H9 (cell line): ENCODE data around the gene ATRN. TPM values are rescaled to one million over a fixed set of nuclear protein-coding genes. Genes with fewer than 3 reads are reported as not detected.

Source experiments
- DNase-seq: peaks from one replicate; pipeline ENCODE4 v3.0.0-alpha.2; 2017
- H2AFZ ChIP-seq: one replicate; pipeline ENCODE4 v1.6.1; 2013; ENCODE audit warnings: mild to moderate bottlenecking, low read length, control low read depth, moderate library complexity
- H2AK5ac ChIP-seq: 2 replicates; pipeline ENCODE4 v1.6.1; 2013; ENCODE audit warnings: low read length, control low read depth, mixed read lengths; ENCODE audit not compliant: insufficient read length
- H2BK120ac ChIP-seq: one replicate; pipeline ENCODE4 v1.6.1; 2013; ENCODE audit warnings: low read depth, mild to moderate bottlenecking, low read length, control low read depth, inconsistent platforms; ENCODE audit not compliant: poor library complexity, severe bottlenecking
- H2BK12ac ChIP-seq: 2 replicates; pipeline ENCODE4 v1.6.1; 2013; ENCODE audit warnings: low read length, control low read depth, mixed read lengths, low read depth; ENCODE audit not compliant: insufficient read length
- H2BK15ac ChIP-seq: 2 replicates; pipeline ENCODE4 v1.6.1; 2013; ENCODE audit warnings: low read depth, low read length, control low read depth
- H2BK20ac ChIP-seq: one replicate; pipeline ENCODE4 v1.6.1; 2013; ENCODE audit warnings: low read depth, mild to moderate bottlenecking, low read length, control low read depth, inconsistent platforms; ENCODE audit not compliant: poor library complexity, severe bottlenecking
- H2BK5ac ChIP-seq: 2 replicates; pipeline ENCODE4 v1.6.1; 2013; ENCODE audit warnings: low read length, control low read depth, mixed read lengths; ENCODE audit not compliant: insufficient read length
- H3K14ac ChIP-seq: 2 replicates; pipeline ENCODE4 v1.6.1; 2013; ENCODE audit warnings: low read length, control low read depth; ENCODE audit not compliant: insufficient read depth
- H3K18ac ChIP-seq: 2 replicates; pipeline ENCODE4 v1.6.1; 2013; ENCODE audit warnings: low read depth, mild to moderate bottlenecking, mixed read lengths, low read length, control low read depth; ENCODE audit not compliant: insufficient read length
- H3K23ac ChIP-seq: 2 replicates; pipeline ENCODE4 v1.6.1; 2013; ENCODE audit warnings: low read length, control low read depth, mixed read lengths, low read depth; ENCODE audit not compliant: insufficient read length
- H3K23me2 ChIP-seq: 2 replicates; pipeline ENCODE4 v1.6.1; 2013; ENCODE audit warnings: low read depth, mild to moderate bottlenecking, mixed read lengths, low read length, control low read depth; ENCODE audit not compliant: insufficient read length, poor library complexity, severe bottlenecking
- H3K27ac ChIP-seq: 2 replicates; pipeline ENCODE4 v1.5.1; 2013; ENCODE audit warnings: low read length, control low read depth, mixed read lengths, low read depth; ENCODE audit not compliant: insufficient read length
- H3K27me3 ChIP-seq: 2 replicates; pipeline ENCODE4 v1.6.1; 2013; ENCODE audit warnings: low read length, control low read depth, inconsistent platforms; ENCODE audit not compliant: insufficient read depth
- H3K4ac ChIP-seq: 2 replicates; pipeline ENCODE4 v1.6.1; 2013; ENCODE audit warnings: low read depth, mild to moderate bottlenecking, control low read depth, inconsistent platforms, low read length, moderate library complexity
- H3K4me1 ChIP-seq: 2 replicates; pipeline ENCODE4 v1.6.1; 2013; ENCODE audit warnings: low read length, control low read depth, inconsistent platforms; ENCODE audit not compliant: insufficient read depth
- H3K4me2 ChIP-seq: 2 replicates; pipeline ENCODE4 v1.6.1; 2013; ENCODE audit warnings: low read length, control low read depth, mixed read lengths; ENCODE audit not compliant: insufficient read length, insufficient read depth
- H3K56ac ChIP-seq: 2 replicates; pipeline ENCODE4 v1.6.1; 2013; ENCODE audit warnings: low read depth, mild to moderate bottlenecking, mixed read lengths, low read length, control low read depth; ENCODE audit not compliant: insufficient read length
- H3K79me1 ChIP-seq: 2 replicates; pipeline ENCODE4 v1.6.1; 2013; ENCODE audit warnings: low read depth, mild to moderate bottlenecking, moderate library complexity, low read length, control low read depth, inconsistent platforms; ENCODE audit not compliant: insufficient read depth, poor library complexity, severe bottlenecking
- H3K79me2 ChIP-seq: 2 replicates; pipeline ENCODE4 v1.6.1; 2013; ENCODE audit warnings: low read length, control low read depth, inconsistent platforms; ENCODE audit not compliant: insufficient read depth
- H3K9ac ChIP-seq: 2 replicates; pipeline ENCODE4 v1.6.1; 2013; ENCODE audit warnings: low read length, control low read depth, mixed read lengths; ENCODE audit not compliant: insufficient read length; ENCODE audit errors: extremely low read depth
- H3K9me3 ChIP-seq: one replicate; pipeline ENCODE4 v1.6.1; 2013; ENCODE audit warnings: low read depth, low read length, inconsistent platforms; ENCODE audit not compliant: control insufficient read depth
- H3T11ph ChIP-seq: one replicate; pipeline ENCODE4 v1.6.1; 2013; ENCODE audit warnings: mild to moderate bottlenecking, low read length, control low read depth, inconsistent platforms
- H4K20me1 ChIP-seq: one replicate; pipeline ENCODE4 v1.6.1; 2013; ENCODE audit not compliant: control insufficient read depth, insufficient read length, insufficient read depth
- H4K5ac ChIP-seq: 2 replicates; pipeline ENCODE4 v1.6.1; 2013; ENCODE audit warnings: low read depth, mild to moderate bottlenecking, mixed read lengths, low read length, control low read depth; ENCODE audit not compliant: insufficient read length
- H4K8ac ChIP-seq: replicated peaks from 2 replicates; pipeline ENCODE4 v1.6.1; 2013; ENCODE audit warnings: low read length, control low read depth, mixed read lengths, low read depth; ENCODE audit not compliant: insufficient read length
- H4K91ac ChIP-seq: 2 replicates; pipeline ENCODE4 v1.6.1; 2013; ENCODE audit warnings: low read depth, mild to moderate bottlenecking, moderate library complexity, mixed read lengths, low read length, control low read depth; ENCODE audit not compliant: insufficient read length
- H3K27ac Mint-ChIP-seq, 3 experiments: 2 replicates in 2 of 3; 3 replicates in 1 of 3; pipeline ENCODE4 v1.8.0; 2020 to 2021; ENCODE audit warnings: mixed read lengths in 3 of 3, mild to moderate bottlenecking in 1 of 3, moderate library complexity in 1 of 3
- H3K27me3 Mint-ChIP-seq: 2 replicates; pipeline ENCODE4 v1.8.0; 2021; ENCODE audit warnings: low read depth, mild to moderate bottlenecking, moderate library complexity, mixed read lengths
- H3K36me3 Mint-ChIP-seq, 3 experiments: 2 replicates in 2 of 3; 3 replicates in 1 of 3; pipeline ENCODE4 v1.8.0; 2020 to 2021; ENCODE audit warnings: low read depth in 3 of 3, mixed read lengths in 3 of 3; ENCODE audit not compliant: insufficient read depth in 1 of 3
- H3K4me1 Mint-ChIP-seq, 2 experiments: 2 replicates each; pipeline ENCODE4 v1.8.0; 2020; ENCODE audit warnings: mixed read lengths in 2 of 2
- H3K4me3 Mint-ChIP-seq, 2 experiments: 2 replicates in 1 of 2; 3 replicates in 1 of 2; pipeline ENCODE4 v1.8.0; 2020 to 2021; ENCODE audit warnings: mild to moderate bottlenecking in 2 of 2, mixed read lengths in 2 of 2, moderate library complexity in 1 of 2
- H3K9me3 Mint-ChIP-seq, 2 experiments: 2 replicates in 1 of 2; 3 replicates in 1 of 2; pipeline ENCODE4 v1.8.0; 2020; ENCODE audit warnings: mild to moderate bottlenecking in 2 of 2, mixed read lengths in 2 of 2, moderate library complexity in 1 of 2
- CTCF ChIP-seq: fragments of 200-600 bp; sonication (generic); conservative IDR thresholded peaks from 3 replicates; pipeline ENCODE4 v1.8.0; 2021; ENCODE audit warnings: antibody characterized with exemption, mild to moderate bottlenecking
- WGBS: extraction: QIAGEN DNeasy Blood & Tissue Kit; methylation state at CpG from one replicate; pipeline ENCODE4 v1.1.7; 2013; ENCODE audit warnings: missing lambda C conversion rate, low lambda C conversion rate, mixed read lengths; ENCODE audit not compliant: insufficient read length; ENCODE audit errors: extremely low coverage; 5-methylcytosine and 5-hydroxymethylcytosine counted together
- total RNA-seq: library from RNA; stranded (reverse); gene quantifications from 2 replicates; pipeline ENCODE4 v1.2.1, GENCODE V29; 2021

ATRN gene
- total RNA-seq, 1 experiment from 2014 or later, result 23.1 TPM

- TF ChIP-seq CTCF, result no peak
- DNase-seq, result no peak
Observed at GRCh38 chr20:3479025-3479424, 8.2 kb downstream of the ATRN start.

More at GRCh38 chr20:3479025-3479424, 8.2 kb downstream of the ATRN start:
- WGBS, result no CpG with 5 or more reads among the region's 2 CpGs
- Mint-ChIP-seq H3K27ac (no peak overlapping the region), H3K9me3 (no peaks in the 10 kb centered on the region), H3K4me3 (no peak overlapping the region), H3K4me1 (no peaks in the 10 kb centered on the region), H3K27me3 (no peaks in the 10 kb centered on the region), H3K36me3 (no peaks in the 10 kb centered on the region; a peak in 1 of 7 replicates)
- Histone ChIP-seq H3K79me2 (no peaks in the 10 kb centered on the region), H2BK5ac (no peak overlapping the region), H3K4me2 (no peak overlapping the region), H2AK5ac (no peak overlapping the region), H3K9me3 (no peaks in the 10 kb centered on the region), H2BK120ac (no peak overlapping the region), H4K20me1 (no peaks in the 10 kb centered on the region), H3K14ac (no peak overlapping the region), H3K23ac (no peak overlapping the region), H3T11ph (no peak overlapping the region), H3K4me1 (no peaks in the 10 kb centered on the region), H3K27me3 (no peaks in the 10 kb centered on the region), H4K8ac (no peak overlapping the region), H3K9ac (no peak overlapping the region), H3K4ac (no peak overlapping the region), H4K5ac (no peak overlapping the region), H2BK15ac (no peak overlapping the region), H3K27ac (no peak overlapping the region), H2BK12ac (no peak overlapping the region), H2BK20ac (no peak overlapping the region), H3K18ac (no peak overlapping the region), H3K23me2 (no peaks in the 10 kb centered on the region), H4K91ac (no peak overlapping the region), H2AFZ (no peak overlapping the region), H3K79me1 (no peaks in the 10 kb centered on the region), H3K56ac (no peak overlapping the region)
